Activated CD4-positive, alpha-beta T cell treated with anti-CD3 and anti-CD28 coated beads, Interleukin-2, amount 50 U/mL, for 24 hours (primary cell): ENCODE results near the gene DPYSL3.
"Not testable (repeated sequence)": the region's sequence is repeated elsewhere in the genome, so short reads cannot be mapped to it uniquely, and the experiment has no call there.

Experiments
- DNase-seq, 2 donors: peaks; one replicate each; pipeline ENCODE4 v3.0.0-alpha.2; 2020; ENCODE audit warnings: low read depth in 1 of 2, low spot score in 1 of 2

The DPYSL3 gene

GRCh38 chr5:147509710-147510651, at the start of gene DPYSL3:
TSS of gene DPYSL3 (minus strand) at chr5:147510068. CDS start at chr5:147509858, 210 bp downstream.
- DNase-seq, result no peak

DNA sequence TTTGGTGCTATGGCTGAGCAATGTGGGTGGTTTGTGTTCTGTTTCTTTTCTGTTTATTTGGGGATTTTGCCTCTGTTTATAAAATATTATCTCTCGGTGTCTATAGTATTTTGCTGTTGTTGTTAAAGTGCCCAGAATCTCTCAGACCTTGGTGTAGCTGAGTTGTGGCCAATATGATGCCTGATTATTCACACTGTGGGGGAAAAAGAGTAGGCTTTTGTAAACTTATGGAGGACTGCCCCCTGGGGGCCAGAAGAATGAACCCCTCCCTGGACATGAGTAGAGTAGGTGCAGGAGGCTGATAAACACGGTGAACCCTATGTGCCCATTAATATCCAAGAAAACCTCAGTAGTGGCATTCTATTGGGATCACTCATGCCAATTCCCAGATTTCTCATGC, 49.0 kb upstream of the DPYSL3 start:
- no peak for DNase-seq

DNA sequence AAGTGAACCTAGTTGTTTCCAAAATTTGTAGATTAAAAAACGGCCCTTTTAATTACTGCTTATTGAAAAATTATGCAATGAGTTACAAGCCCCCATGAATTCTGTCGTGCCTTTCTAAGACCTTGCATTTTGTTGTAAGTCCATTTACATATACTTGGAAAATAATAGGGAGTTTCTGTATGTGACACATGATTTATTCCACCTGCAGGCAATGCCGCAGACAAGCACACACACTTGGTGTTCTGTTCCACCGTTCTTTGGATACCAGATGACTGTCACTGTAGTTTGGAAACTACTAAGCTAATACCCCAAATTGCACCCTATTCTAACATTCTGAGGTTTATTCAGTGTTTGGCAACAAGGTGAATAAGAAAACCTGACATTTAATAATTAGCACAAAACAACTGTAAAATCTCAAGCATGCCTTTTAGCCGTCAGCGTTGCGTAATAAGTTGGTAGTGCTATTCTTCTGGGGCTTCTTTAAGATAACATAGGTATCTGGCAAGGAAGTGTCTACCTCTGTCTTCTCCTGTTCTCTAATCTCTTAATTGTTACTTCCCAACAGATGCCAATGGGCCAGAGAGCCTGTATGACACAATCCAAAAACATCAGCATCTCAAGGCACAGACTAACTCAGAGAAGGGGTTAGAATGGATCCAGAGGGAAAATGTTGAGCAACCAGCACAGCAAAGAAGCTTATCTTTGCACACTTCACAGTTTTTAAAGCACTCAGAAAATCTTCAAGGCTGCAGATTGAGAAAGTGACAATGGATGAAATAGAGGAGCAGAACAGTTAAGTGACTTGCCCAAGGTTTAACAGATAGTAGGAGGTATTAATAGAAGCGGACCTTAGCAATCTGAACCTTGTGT, 48.2 kb upstream of the DPYSL3 start:
- no peak for DNase-seq

DNA sequence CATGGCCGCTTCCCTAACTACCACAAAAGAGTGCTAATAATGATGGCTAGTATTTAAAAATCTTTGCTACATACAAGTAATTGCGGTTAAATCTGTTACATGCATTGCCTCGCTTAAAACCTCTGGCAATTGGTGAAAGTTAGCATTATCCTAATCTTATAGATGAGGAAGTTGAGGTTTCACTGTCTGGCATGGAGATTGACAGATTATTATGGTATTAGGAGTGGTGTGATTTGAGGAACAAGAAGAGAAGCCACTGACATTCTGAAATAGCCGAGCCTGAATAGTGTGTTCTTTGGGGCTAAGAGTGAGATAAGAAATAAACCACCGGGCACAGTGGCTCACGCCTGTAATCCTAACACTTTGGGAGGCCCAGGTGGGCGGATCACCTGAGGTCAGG, 45.3 kb upstream of the DPYSL3 start:
- DNase-seq, result no peak

- DNase-seq, result no peak
These were observed 44.5 kb upstream of the DPYSL3 start for GRCh38 chr5:147554261-147554817.

DNA sequence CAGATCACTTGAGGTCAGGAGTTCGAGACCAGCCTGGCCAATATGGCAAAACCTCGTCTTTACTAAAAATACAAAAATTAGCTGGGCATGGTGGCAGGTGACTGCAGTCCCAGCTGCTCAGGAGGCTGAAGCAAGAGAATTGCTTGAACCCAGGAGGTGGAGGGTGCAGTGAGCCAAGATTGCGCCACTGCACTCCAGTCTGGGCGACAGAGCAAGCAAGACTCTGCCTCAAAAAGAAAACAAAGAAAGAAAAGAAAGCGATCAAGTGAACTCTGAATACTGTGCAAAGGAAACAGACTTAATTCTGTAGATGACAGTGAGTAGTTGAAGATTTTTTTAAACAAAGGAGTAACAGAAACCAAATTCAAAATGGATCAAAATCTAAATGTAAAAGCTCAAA, 43.9 kb upstream of the DPYSL3 start:
- DNase-seq, result not testable (repeated sequence)

- no peak for DNase-seq
These were observed 43.0 kb upstream of the DPYSL3 start for GRCh38 chr5:147552897-147553296.

DNA sequence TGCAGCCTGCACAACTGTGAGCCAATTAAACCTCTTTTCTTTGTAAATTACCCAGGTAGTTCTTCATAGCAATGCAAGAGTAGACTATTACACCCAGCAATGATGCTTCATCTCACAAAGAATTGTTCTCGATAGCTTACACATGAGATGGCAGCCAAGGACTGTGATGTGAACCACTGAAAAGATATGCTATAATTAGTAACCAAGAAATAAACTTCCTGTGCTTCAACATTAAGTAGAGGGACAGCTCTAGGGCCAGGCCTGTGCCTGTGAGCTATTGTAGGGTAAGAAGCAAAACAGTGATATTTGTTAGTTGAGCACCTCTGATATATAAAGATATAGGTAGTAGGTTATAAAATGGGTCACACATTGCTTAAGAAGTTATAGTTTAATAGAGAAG, 41.8 kb upstream of the DPYSL3 start:
- no peak for DNase-seq

DNA sequence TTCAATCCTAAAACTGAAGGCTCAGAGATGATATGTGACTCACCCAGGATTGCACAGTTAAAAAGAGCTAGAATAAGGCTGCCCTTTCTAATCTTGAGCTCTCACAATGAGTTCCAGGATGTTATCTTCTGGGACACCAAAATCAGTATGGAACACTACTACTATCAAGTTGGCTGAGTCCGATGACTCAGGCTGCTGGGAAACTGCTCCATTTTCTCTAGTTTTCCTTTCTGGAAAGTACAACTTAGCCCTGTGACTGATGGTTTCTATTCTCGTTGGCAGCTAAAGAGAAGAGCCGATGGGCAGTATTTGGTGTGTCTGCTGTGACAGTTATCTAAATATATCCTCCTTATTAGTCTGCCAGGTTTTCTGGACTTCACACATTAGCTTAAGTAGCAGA, 37.9 kb upstream of the DPYSL3 start:
- no peak for DNase-seq

DNA sequence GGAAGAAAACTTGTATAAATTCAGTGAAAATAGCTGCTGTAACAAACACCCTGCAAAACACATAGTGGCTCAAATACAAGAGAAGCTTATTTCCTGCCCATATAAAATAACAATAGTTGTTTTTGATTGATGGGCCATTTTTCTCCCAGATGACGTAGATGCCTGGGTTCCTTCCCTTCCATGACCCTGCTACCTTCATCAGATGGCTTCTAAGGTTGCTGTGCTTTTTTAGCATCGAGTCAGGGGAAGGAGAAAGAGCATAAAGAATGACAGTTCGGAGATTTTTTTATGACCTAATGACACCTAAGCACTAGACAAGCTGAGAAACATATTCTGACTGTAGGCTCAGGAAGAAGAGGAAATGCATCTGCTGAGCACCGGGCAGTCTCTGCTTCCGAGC, 34.7 kb upstream of the DPYSL3 start:
- no peak for DNase-seq

DNA sequence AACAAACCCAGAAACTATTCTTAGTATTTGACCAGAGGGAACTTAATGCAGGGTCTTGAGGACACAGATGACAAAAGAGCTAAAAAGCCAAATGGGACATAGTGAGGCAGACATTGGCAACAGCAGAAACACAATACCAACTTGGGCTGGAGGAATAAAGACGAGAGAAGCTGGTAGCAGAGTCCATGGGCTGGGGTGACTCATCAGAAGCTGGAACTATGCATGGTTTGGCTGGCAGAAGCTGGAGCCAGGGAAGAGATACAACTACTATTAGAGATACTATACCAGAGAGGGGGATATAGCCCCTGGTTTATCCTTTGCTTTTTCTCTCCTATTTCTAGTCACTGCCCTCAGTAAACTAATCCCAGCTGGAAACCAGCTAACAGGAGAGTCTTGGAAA, 29.2 kb upstream of the DPYSL3 start:
- no peak for DNase-seq

GRCh38 chr5:147538236-147538635, 28.4 kb upstream of the DPYSL3 start:
- no peak for DNase-seq

- DNase-seq, result no peak
These were observed 24.5 kb upstream of the DPYSL3 start for GRCh38 chr5:147534172-147534951.

- DNase-seq, result no peak
These were observed 22.3 kb upstream of the DPYSL3 start for GRCh38 chr5:147532156-147532555.

DNA sequence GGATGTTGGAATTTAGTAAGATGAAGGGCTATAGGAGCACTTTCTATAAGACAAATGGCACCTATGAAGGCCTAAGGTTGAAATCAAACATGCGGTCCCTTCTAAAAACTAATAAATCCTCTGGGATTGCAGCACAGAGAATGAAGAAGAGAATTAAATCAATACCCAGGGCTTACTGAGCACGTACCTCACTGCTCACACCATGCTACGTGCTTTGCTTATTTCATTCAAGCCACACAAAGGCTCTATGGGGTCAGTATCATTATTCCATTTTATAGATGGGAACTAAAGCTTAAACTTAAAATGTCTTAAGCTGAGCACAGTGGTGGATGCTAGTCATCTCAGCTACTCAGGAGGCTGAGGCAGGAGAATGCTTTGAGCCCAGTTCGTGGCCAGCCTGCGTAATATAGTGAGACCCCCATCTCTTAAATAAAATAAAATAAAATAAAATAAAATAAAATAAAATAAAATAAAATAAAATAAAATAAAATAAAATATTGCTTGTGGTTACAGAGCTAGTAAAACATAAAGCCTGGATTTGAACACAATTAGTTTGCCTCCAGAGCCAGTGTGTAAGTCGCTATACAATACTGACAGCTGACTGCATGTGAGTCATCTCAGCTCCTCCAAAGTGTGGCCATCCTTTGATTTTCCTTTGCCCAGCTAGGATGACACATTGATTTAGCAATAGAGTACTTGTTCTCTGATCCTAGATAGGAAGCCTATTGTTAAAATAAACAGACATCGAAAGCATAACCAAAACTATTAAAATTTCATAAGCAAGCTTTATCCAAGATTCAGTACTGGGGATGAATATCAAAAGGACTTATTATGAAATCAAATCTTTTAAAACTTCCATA, 20.9 kb upstream of the DPYSL3 start:
- DNase-seq, result no peak

DNA sequence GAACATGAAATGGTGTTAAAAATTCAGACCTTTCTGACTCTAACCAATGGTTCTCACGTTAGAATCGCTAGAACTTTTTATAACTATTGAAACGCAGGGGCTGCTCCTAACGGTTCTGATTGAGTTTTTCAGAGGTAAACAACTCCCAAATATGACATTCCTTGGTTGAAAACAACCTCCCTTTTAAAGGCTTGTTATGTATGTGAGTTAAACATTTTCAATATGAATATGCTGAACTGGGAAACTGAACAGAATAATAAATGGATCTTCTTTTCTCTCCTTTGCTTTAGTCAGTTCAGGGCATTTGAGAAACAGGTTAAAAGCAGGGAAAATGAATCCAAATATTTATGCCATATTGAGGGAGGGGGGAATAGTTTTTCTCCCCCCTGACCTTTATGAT, 13.2 kb upstream of the DPYSL3 start:
- no peak for DNase-seq

GRCh38 chr5:147522435-147522834, 12.6 kb upstream of the DPYSL3 start:
- DNase-seq, result no peak

DNA sequence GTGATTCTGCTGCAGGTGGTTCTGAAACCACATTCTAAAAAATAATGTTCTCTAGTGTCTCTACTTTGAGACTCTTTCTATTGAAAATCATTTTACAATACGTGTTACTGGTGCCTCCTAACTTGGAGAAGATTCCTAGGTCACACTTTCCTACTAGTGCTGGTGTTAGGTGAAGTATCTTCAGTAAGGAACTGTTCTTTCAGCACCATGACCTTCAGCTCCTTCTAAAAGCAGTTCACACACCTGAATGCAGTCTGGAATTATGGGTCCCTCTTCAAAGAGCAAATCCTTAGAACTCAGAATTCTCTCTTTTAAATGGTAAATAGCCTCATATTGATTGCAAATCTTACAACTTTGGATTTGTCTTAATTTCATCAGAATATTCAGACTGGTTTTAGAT, 10.6 kb upstream of the DPYSL3 start:
- DNase-seq, result no peak

DNA sequence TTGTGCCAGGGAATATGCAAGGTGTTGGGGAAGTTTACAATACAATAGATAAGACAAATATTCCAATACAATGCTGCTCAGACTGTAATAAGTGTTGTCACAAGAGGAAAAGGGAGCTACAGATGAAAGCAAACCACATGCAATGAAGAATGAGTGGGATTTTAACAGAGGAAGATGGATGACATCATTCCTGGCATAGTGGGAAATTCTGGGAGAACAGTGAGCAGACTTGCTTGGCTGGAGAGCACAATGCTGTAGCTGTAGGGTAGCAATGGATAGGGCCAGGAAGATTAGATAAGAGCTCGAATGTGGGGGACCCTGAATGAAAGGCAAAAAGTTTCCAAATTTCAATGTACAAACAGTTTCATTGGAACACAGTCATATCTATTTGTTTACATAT, 9.5 kb upstream of the DPYSL3 start:
- DNase-seq, result no peak

GRCh38 chr5:147517383-147517782, 7.5 kb upstream of the DPYSL3 start:
- no peak for DNase-seq
